ENCODE data around the gene R3HDM2. TPM values are rescaled to one million over a fixed set of nuclear protein-coding genes. Genes with fewer than 3 reads are reported as not detected.

R3HDM2 gene
- total RNA-seq, 1 experiment from 2014 or later, result 45.4 TPM

Other genes starting within 250 kb of the R3HDM2 start
- gene NXPH4, start 214.2 kb downstream of the R3HDM2 start, total RNA-seq (2021; ENCODE audit: unreplicated experiment), result 20.0 TPM
- gene SHMT2, start 201.3 kb downstream of the R3HDM2 start, total RNA-seq (2021; ENCODE audit: unreplicated experiment), result 280 TPM
- gene STAC3, start 179.9 kb downstream of the R3HDM2 start, total RNA-seq (2021; ENCODE audit: unreplicated experiment), result 2.5 TPM
- gene INHBC, start 3.7 kb upstream of the R3HDM2 start, total RNA-seq (2021; ENCODE audit: unreplicated experiment), result 0.20 TPM
- gene INHBE, start 24.3 kb upstream of the R3HDM2 start, total RNA-seq (2021; ENCODE audit: unreplicated experiment), result 0.89 TPM
- gene GLI1, start 28.7 kb upstream of the R3HDM2 start, total RNA-seq (2021; ENCODE audit: unreplicated experiment), result 6.4 TPM
- 0.84 TPM for gene ARHGAP9, start 48.8 kb upstream of the R3HDM2 start, total RNA-seq (2021; ENCODE audit: unreplicated experiment)
- gene MARS1, start 57.0 kb upstream of the R3HDM2 start, total RNA-seq (2021; ENCODE audit: unreplicated experiment), result 344 TPM
- 84.7 TPM for gene DDIT3, start 89.5 kb upstream of the R3HDM2 start, total RNA-seq (2021; ENCODE audit: unreplicated experiment)
- gene MBD6, start 91.8 kb upstream of the R3HDM2 start, total RNA-seq (2021; ENCODE audit: unreplicated experiment), result 70.1 TPM
- gene DCTN2, start 116.1 kb upstream of the R3HDM2 start, total RNA-seq (2021; ENCODE audit: unreplicated experiment), result 95.9 TPM
- gene KIF5A, start 119.0 kb upstream of the R3HDM2 start, total RNA-seq (2021; ENCODE audit: unreplicated experiment), result 5.2 TPM
- gene PIP4K2C, start 160.1 kb upstream of the R3HDM2 start, total RNA-seq (2021; ENCODE audit: unreplicated experiment), result 38.4 TPM
- 0.37 TPM for gene DTX3, start 173.8 kb upstream of the R3HDM2 start, total RNA-seq (2021; ENCODE audit: unreplicated experiment)
- 3.6 TPM for gene ARHGEF25, start 180.4 kb upstream of the R3HDM2 start, total RNA-seq (2021; ENCODE audit: unreplicated experiment)
- 31.3 TPM for gene B4GALNT1, start 202.2 kb upstream of the R3HDM2 start, total RNA-seq (2021; ENCODE audit: unreplicated experiment)

Data from HCT116 (cell line).